ENCODE data around the gene SLC30A7. TPM values are rescaled to one million over a fixed set of nuclear protein-coding genes. Genes with fewer than 3 reads are reported as not detected.

SLC30A7 gene
- 10 to 100 TPM; 21.7 to 26.2 TPM for total RNA-seq
- polyA plus RNA-seq (2013, experiment 1 of 2) = 12.0 TPM
- polyA plus RNA-seq (2013, experiment 2 of 2) = 11.0 TPM
- long read RNA-seq, experiment 1, partial matches to known transcripts = 1 of 11 reads
- long read RNA-seq, experiment 1, other reads (novel, unspliced or antisense) = 10 of 11 reads
- long read RNA-seq, experiment 2, full-length matches to known transcripts = 20 of 41 reads
- long read RNA-seq, experiment 2, partial matches to known transcripts = 3 of 41 reads
- long read RNA-seq, experiment 2, other reads (novel, unspliced or antisense) = 18 of 41 reads
- long read RNA-seq, experiment 3, full-length matches to known transcripts = 30 of 43 reads
- long read RNA-seq, experiment 3, partial matches to known transcripts = 1 of 43 reads
- long read RNA-seq, experiment 3, other reads (novel, unspliced or antisense) = 12 of 43 reads
- long read RNA-seq, experiment 4, full-length matches to known transcripts = 1 of 10 reads
- long read RNA-seq, experiment 4, partial matches to known transcripts = 3 of 10 reads
- long read RNA-seq, experiment 4, other reads (novel, unspliced or antisense) = 6 of 10 reads

DNA sequence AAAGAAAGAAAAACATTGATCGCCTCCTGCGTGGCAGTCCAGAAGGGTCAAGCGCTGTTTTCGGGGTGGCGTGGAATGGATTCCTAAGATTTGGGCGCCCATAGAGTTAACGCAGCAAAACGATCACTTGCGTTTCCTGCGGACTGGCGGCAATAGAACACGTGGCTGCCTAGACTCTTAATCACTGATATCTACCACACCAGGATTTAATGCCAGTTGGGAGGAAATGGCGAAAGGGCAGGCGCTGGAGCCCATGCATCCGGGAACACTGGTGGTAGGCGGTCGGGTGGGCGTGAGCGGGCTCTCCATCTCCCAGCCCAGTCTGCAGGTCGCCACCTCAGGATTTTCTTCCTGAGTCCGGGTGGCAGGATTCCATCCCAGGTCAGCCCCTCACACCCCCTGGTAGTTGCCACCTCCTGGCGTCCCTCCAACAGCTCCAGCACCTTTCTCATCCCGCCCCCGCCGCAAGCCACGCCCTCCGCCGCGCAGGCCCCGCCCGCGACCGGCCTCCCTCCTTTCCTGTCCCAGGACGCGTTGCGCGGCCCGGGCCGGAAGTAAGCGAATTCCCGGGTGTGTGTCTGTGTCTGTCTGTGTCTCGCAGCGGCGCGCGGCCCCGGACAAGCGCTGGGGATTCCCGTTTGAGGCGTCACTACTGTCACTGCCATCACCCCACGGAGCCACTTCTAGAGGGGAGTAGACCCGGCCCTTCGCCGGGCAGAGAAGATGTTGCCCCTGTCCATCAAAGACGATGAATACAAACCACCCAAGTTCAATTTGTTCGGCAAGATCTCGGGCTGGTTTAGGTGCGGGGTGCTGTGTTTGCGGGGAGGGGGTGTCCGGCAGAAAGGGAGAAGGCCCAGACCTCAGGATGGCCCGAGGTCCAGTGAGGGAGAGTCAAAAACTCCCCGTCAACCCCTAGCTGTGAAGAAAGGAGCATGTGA lies at the start of gene SLC30A7:
SLC30A7 (plus strand) TSS at position 551 of the 941 bp plus-strand sequence; CDS start at position 724, 173 bp downstream.
- TF ChIP-seq, protein P1, sequence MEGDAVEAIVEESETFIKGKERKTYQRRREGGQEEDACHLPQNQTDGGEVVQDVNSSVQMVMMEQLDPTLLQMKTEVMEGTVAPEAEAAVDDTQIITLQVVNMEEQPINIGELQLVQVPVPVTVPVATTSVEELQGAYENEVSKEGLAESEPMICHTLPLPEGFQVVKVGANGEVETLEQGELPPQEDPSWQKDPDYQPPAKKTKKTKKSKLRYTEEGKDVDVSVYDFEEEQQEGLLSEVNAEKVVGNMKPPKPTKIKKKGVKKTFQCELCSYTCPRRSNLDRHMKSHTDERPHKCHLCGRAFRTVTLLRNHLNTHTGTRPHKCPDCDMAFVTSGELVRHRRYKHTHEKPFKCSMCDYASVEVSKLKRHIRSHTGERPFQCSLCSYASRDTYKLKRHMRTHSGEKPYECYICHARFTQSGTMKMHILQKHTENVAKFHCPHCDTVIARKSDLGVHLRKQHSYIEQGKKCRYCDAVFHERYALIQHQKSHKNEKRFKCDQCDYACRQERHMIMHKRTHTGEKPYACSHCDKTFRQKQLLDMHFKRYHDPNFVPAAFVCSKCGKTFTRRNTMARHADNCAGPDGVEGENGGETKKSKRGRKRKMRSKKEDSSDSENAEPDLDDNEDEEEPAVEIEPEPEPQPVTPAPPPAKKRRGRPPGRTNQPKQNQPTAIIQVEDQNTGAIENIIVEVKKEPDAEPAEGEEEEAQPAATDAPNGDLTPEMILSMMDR (conservative IDR thresholded peaks at IDR 0.05) = no peak
- no peaks in the 10 kb centered on the region for H3K27me3 ChIP-seq (ENCODE audit: control insufficient read depth, insufficient read depth, low read length, poor library complexity, severe bottlenecking)
- 0 to 1% methylated on average over 18 to 62 of the region's 62 CpGs for WGBS, 2 experiments (ENCODE audit: insufficient coverage in 1 of 2, insufficient read length in 1 of 2)
- peak within 1 kb of the TSS; percentile 89 for H3K9ac ChIP-seq (ENCODE audit: extremely low read depth, low read length, poor library complexity, severe bottlenecking)
- Mint-ChIP-seq H3K4me1 (peaks cover 19% of the 10 kb centered on the region), H3K27ac (peak within 1 kb of the TSS; percentile 99), H3K27me3 (ENCODE audit: insufficient read depth) (no peaks in the 10 kb centered on the region), H3K36me3 (ENCODE audit: low read depth) (peaks cover 43% of the 10 kb centered on the region), H3K4me3 (peak within 1 kb of the TSS; percentile 100), H3K9me3 (peaks cover 13% of the 10 kb centered on the region)
- DNase-seq = peak; percentile 98
- H3K36me3 ChIP-seq (ENCODE audit: control insufficient read depth, insufficient read depth, low read length) = peaks cover 49% of the 10 kb centered on the region
- no peaks in the 10 kb centered on the region for H3K4me1 ChIP-seq (ENCODE audit: control insufficient read depth, insufficient read depth, low read length)
- peaks cover 14% of the 10 kb centered on the region for H3K9me3 ChIP-seq (ENCODE audit: control insufficient read depth, low read length)
- peak within 1 kb of the TSS; percentile 95 for H3K27ac ChIP-seq (ENCODE audit: low read depth, low read length)
- H3K4me3 ChIP-seq (ENCODE audit: low read length) = peak within 1 kb of the TSS; percentile 100

GRCh38 chr1:100847361-100848082 lies 48.4 kb upstream of the SLC30A7 start:
- H3K9me3 ChIP-seq (ENCODE audit: control insufficient read depth, low read length) = peaks cover 23% of the 10 kb centered on the region
- Mint-ChIP-seq H3K9me3 (peaks cover 13% of the 10 kb centered on the region), H3K27ac (no peak overlapping the region), H3K27me3 (ENCODE audit: insufficient read depth) (peaks cover 47% of the 10 kb centered on the region), H3K36me3 (ENCODE audit: low read depth) (peaks cover 3% of the 10 kb centered on the region), H3K4me3 (no peak overlapping the region), H3K4me1 (peaks cover 9% of the 10 kb centered on the region)
- H3K4me1 ChIP-seq (ENCODE audit: control insufficient read depth, insufficient read depth, low read length) = peaks cover 11% of the 10 kb centered on the region
- no peaks in the 10 kb centered on the region for H3K36me3 ChIP-seq (ENCODE audit: control insufficient read depth, insufficient read depth, low read length)
- no peaks in the 10 kb centered on the region for H3K27me3 ChIP-seq (ENCODE audit: control insufficient read depth, insufficient read depth, low read length, poor library complexity, severe bottlenecking)
- no peak for DNase-seq
- TF ChIP-seq, protein P1 (conservative IDR thresholded peaks at IDR 0.05) = no peak
- WGBS, 2 experiments (ENCODE audit: insufficient coverage in 1 of 2, insufficient read length in 1 of 2) = 55 to 69% methylated on average over 2 of the region's 2 CpGs
- H3K4me3 ChIP-seq (ENCODE audit: low read length) = no peak overlapping the region
- no peak overlapping the region for H3K9ac ChIP-seq (ENCODE audit: extremely low read depth, low read length, poor library complexity, severe bottlenecking)
- peak overlapping the region; percentile 85 for H3K27ac ChIP-seq (ENCODE audit: low read depth, low read length)

GRCh38 chr1:100851726-100852125 lies 44.2 kb upstream of the SLC30A7 start:
- Mint-ChIP-seq H3K27ac (no peak overlapping the region), H3K36me3 (ENCODE audit: low read depth) (no peaks in the 10 kb centered on the region), H3K9me3 (peaks cover 6% of the 10 kb centered on the region), H3K27me3 (ENCODE audit: insufficient read depth) (peaks cover 29% of the 10 kb centered on the region), H3K4me1 (peaks cover 7% of the 10 kb centered on the region), H3K4me3 (no peak overlapping the region)
- DNase-seq = no peak
- Histone ChIP-seq H3K36me3 (ENCODE audit: control insufficient read depth, insufficient read depth, low read length) (no peaks in the 10 kb centered on the region), H3K27me3 (ENCODE audit: control insufficient read depth, insufficient read depth, low read length, poor library complexity, severe bottlenecking) (no peaks in the 10 kb centered on the region), H3K4me1 (ENCODE audit: control insufficient read depth, insufficient read depth, low read length) (peaks cover 6% of the 10 kb centered on the region), H3K27ac (ENCODE audit: low read depth, low read length) (no peak overlapping the region), H3K4me3 (ENCODE audit: low read length) (no peak overlapping the region), H3K9me3 (ENCODE audit: control insufficient read depth, low read length) (peaks cover 7% of the 10 kb centered on the region), H3K9ac (ENCODE audit: extremely low read depth, low read length, poor library complexity, severe bottlenecking) (no peak overlapping the region)
- WGBS, 2 experiments (ENCODE audit: insufficient coverage in 1 of 2, insufficient read length in 1 of 2) = 79 to 98% methylated on average over 3 to 5 of the region's 5 CpGs
- TF ChIP-seq, protein P1 (conservative IDR thresholded peaks at IDR 0.05) = no peak

Data from endodermal cell (in vitro differentiated cells).